Body of pancreas (tissue), 4 donors: ENCODE results near the gene PRR29.

Experiments used
- POLR2A ChIP-seq, 3 donors: fragments of 450-650 bp; IDR thresholded peaks; one replicate each; pipeline ENCODE4 v1.6.1; 2016; ENCODE audit warnings: antibody characterized with exemption in 3 of 3, mild to moderate bottlenecking in 2 of 3
- TF ChIP-seq, protein P1 (sequence below), 7 experiments: fragments of 450-650 bp in 4 of 7; fragments of 200-600 bp in 3 of 7; sonication (generic) in 3 of 7; IDR thresholded peaks; one replicate each; pipeline ENCODE4 v1.5.1; 2016 to 2019; ENCODE audit warnings: antibody characterized with exemption in 7 of 7

- no peak for TF ChIP-seq POLR2A (IDR thresholded peaks at IDR 0.05)
- TF ChIP-seq, protein P1, sequence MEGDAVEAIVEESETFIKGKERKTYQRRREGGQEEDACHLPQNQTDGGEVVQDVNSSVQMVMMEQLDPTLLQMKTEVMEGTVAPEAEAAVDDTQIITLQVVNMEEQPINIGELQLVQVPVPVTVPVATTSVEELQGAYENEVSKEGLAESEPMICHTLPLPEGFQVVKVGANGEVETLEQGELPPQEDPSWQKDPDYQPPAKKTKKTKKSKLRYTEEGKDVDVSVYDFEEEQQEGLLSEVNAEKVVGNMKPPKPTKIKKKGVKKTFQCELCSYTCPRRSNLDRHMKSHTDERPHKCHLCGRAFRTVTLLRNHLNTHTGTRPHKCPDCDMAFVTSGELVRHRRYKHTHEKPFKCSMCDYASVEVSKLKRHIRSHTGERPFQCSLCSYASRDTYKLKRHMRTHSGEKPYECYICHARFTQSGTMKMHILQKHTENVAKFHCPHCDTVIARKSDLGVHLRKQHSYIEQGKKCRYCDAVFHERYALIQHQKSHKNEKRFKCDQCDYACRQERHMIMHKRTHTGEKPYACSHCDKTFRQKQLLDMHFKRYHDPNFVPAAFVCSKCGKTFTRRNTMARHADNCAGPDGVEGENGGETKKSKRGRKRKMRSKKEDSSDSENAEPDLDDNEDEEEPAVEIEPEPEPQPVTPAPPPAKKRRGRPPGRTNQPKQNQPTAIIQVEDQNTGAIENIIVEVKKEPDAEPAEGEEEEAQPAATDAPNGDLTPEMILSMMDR (IDR thresholded peaks at IDR 0.05): no peak
Observed at GRCh38 chr17:64008830-64009229, 10.7 kb downstream of the PRR29 start.
